ENCODE results near the gene NEUROG2. TPM values are rescaled to one million over a fixed set of nuclear protein-coding genes. Genes with fewer than 3 reads are reported as not detected.

NEUROG2 gene
- total and polyA plus RNA-seq, 2 of the 8 experiments (the other 6 are each of a cell fraction or from before 2014, with no cell fraction given), result 0.03 TPM; not detected in 1

DNA sequence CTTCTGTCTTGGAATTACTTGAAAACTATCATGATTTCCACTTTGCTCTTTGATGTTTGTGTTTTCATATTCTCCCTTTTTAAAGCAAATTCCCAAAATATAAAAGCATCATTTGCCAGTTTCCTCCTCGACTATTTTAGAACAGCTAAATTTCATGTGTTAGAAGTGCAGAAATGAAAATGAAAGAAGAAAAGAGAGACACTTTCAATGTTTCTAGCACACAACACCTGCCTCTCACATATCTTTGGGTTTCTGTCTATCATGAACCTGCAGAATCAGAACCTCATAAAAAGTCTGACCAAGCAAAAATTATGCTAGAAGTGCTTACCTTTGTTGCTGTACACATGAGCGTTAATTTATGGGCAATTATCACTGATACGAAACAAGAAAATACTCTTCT is 1.9 kb upstream of the NEUROG2 start:
- Histone ChIP-seq H4K91ac (replicated peaks; ENCODE audit: insufficient read length, low read length) (no peak overlapping the region), H3K23ac (ENCODE audit: insufficient read length) (no peak overlapping the region), H2BK20ac (ENCODE audit: low read length) (no peak overlapping the region), H3K9me3 (ENCODE audit: insufficient read depth in 2 of 2, low read depth in 1 of 2, low read length in 1 of 2) (no peaks in the 10 kb centered on the region), H3K9ac (replicated peaks in 1 of 4; ENCODE audit: extremely low read depth in 1 of 4, low read depth in 3 of 4, low read length in 3 of 4) (no peak overlapping the region), H3K27ac (ENCODE audit: low read depth, low read length) (no peak overlapping the region), H2AK5ac (ENCODE audit: low read depth, low read length) (no peak overlapping the region), H3K4me1 (replicated peaks in 1 of 4; ENCODE audit: control insufficient read depth in 3 of 4, insufficient read depth in 4 of 4, low read length in 3 of 4) (peaks cover 8 to 45% (median 17%) of the 10 kb centered on the region in 4 experiments), H3K4me2 (ENCODE audit: insufficient read depth in 1 of 2, low read depth in 2 of 2, low read length in 2 of 2) (peak overlapping the region in 1 of 2 experiments; percentile 90; a peak in 1 of 4 replicates), H2BK120ac (replicated peaks; ENCODE audit: low read depth, low read length) (no peak overlapping the region), H3K79me1 (ENCODE audit: low read depth, low read length) (no peaks in the 10 kb centered on the region), H3K18ac (ENCODE audit: extremely low read depth, low read length) (no peak overlapping the region), H2BK15ac (ENCODE audit: low read length) (no peak overlapping the region), H2AFZ (ENCODE audit: low read length) (no peak overlapping the region), H3K36me3 (ENCODE audit: control insufficient read depth in 2 of 4, insufficient read depth in 4 of 4, low read length in 3 of 4) (peaks cover 0 to 4% (median 0%) of the 10 kb centered on the region in 4 experiments; a peak in 1 of 8 replicates), H2BK12ac (ENCODE audit: low read depth, low read length) (no peak overlapping the region), H4K5ac (ENCODE audit: insufficient read length, low read depth, low read length) (no peak overlapping the region), H4K20me1 (replicated peaks in 1 of 2; ENCODE audit: control insufficient read depth in 1 of 2, insufficient read depth in 2 of 2, low read length in 2 of 2) (peaks cover 3 to 24% of the 10 kb centered on the region in 2 experiments), H2BK5ac (ENCODE audit: low read depth, low read length) (no peak overlapping the region), H3K79me2 (ENCODE audit: control insufficient read depth in 1 of 2, insufficient read depth in 2 of 2, low read length in 2 of 2) (no peaks in the 10 kb centered on the region), H3K4ac (replicated peaks; ENCODE audit: insufficient read length, low read depth, low read length) (no peak overlapping the region), H3K27me3 (replicated peaks in 1 of 4; ENCODE audit: control insufficient read depth in 3 of 4, extremely low read depth in 1 of 4, insufficient read depth in 3 of 4, low read length in 3 of 4) (peaks cover 87 to 100% (median 94%) of the 10 kb centered on the region in 4 experiments), H3K14ac (ENCODE audit: insufficient read length) (no peak overlapping the region), H3K23me2 (ENCODE audit: low read depth, low read length) (peaks cover 23% of the 10 kb centered on the region), H3K4me3 (ENCODE audit: extremely low read depth in 1 of 4, insufficient read depth in 2 of 4, low read depth in 3 of 4, low read length in 4 of 4) (peak overlapping the region in 1 of 4 experiments; percentile 59; a peak in 1 of 8 replicates), H4K8ac (ENCODE audit: extremely low read depth, insufficient read depth, low read length) (no peak overlapping the region), H3K56ac (replicated peaks; ENCODE audit: insufficient read length, low read depth, low read length) (no peak overlapping the region)
- DNase-seq (ENCODE audit: low read depth in 1 of 2, low spot score in 2 of 2), result no peak
- POLR2A ChIA-PET (ENCODE audit: partially characterized antibody), result no interaction called here
- CTCF ChIA-PET (ENCODE audit: partially characterized antibody), result interaction anchor here (0.7 to 4.1 kb wide), 15 partner anchors 8 to 418 kb away, joined by 3 to 24 read pairs (median 3); no protein-coding TSS in a partner anchor
- 63% methylated on average over 3 of the region's 3 CpGs; no CpG with 5 or more reads in 1 of the 2 experiments for WGBS, 2 experiments (ENCODE audit: extremely low coverage in 1 of 2, insufficient coverage in 1 of 2, insufficient read length in 1 of 2, insufficient replicate concordance in 2 of 2, low coverage in 1 of 2, low lambda C conversion rate in 2 of 2, missing lambda C conversion rate in 1 of 2)
- FAIRE-seq, result peak; percentile 7
- no peak for TF ChIP-seq SIX5 (IDR thresholded peaks at IDR 0.05; ENCODE audit: low read depth, low read length)
- no peak for TF ChIP-seq ASH2L (IDR thresholded peaks at IDR 0.05; ENCODE audit: low read length)
- TF ChIP-seq EGR1 (IDR thresholded peaks at IDR 0.05; ENCODE audit: borderline replicate concordance, low read depth, low read length), result no peak
- TF ChIP-seq KDM5A (IDR thresholded peaks at IDR 0.05; ENCODE audit: low read length), result no peak
- TF ChIP-seq, protein P1, sequence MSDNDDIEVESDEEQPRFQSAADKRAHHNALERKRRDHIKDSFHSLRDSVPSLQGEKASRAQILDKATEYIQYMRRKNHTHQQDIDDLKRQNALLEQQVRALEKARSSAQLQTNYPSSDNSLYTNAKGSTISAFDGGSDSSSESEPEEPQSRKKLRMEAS (IDR thresholded peaks at IDR 0.05), result no peak
- TF ChIP-seq NRF1 (IDR thresholded peaks at IDR 0.05; ENCODE audit: low read depth, low read length), result no peak
- no peak for TF ChIP-seq MAFK (IDR thresholded peaks at IDR 0.05; ENCODE audit: low read depth, low read length)
- no peak for TF ChIP-seq TBP (IDR thresholded peaks at IDR 0.05; ENCODE audit: low read depth, low read length)
- no peak for TF ChIP-seq CREB1 (IDR thresholded peaks at IDR 0.05)
- TF ChIP-seq JUN (IDR thresholded peaks at IDR 0.05; ENCODE audit: low read depth, low read length), result no peak
- TF ChIP-seq CTBP2 (IDR thresholded peaks at IDR 0.05; ENCODE audit: borderline replicate concordance, insufficient read depth, insufficient read length, low read length), result no peak
- no peak for TF ChIP-seq EZH2 (IDR thresholded peaks at IDR 0.05; ENCODE audit: low read depth, low read length, severe bottlenecking)
- TF ChIP-seq RBBP5 (IDR thresholded peaks at IDR 0.05; ENCODE audit: borderline replicate concordance, low read depth, low read length), result no peak
- TF ChIP-seq POLR2AphosphoS5 (IDR thresholded peaks at IDR 0.05; ENCODE audit: low read depth, low read length), result no peak

All from H1 (cell line).